ENCODE data around the gene ACADS. TPM values are rescaled to one million over a fixed set of nuclear protein-coding genes. Genes with fewer than 3 reads are reported as not detected.
A peak's percentile ranks its signal among the peaks of the same experiment; 100 is the strongest.

The ACADS gene
- total RNA-seq, 2 donors from 2014 or later = 9.1 to 10.8 TPM

- Mint-ChIP-seq H3K4me1 (peaks cover 17% of the 10 kb centered on the region), H3K27ac (peak overlapping the region; percentile 85), H3K27me3 (no peaks in the 10 kb centered on the region), H3K36me3 (ENCODE audit: low read depth) (no peaks in the 10 kb centered on the region), H3K4me3 (no peak overlapping the region)
- no peaks in the 10 kb centered on the region for H3K9me3 ChIP-seq (ENCODE audit: control insufficient read depth, low read length, poor library complexity, severe bottlenecking)
- ATAC-seq = no peak
- DNase-seq = no peak
Measured at GRCh38 chr12:120708651-120709050, 17.0 kb upstream of the ACADS start.

DNA sequence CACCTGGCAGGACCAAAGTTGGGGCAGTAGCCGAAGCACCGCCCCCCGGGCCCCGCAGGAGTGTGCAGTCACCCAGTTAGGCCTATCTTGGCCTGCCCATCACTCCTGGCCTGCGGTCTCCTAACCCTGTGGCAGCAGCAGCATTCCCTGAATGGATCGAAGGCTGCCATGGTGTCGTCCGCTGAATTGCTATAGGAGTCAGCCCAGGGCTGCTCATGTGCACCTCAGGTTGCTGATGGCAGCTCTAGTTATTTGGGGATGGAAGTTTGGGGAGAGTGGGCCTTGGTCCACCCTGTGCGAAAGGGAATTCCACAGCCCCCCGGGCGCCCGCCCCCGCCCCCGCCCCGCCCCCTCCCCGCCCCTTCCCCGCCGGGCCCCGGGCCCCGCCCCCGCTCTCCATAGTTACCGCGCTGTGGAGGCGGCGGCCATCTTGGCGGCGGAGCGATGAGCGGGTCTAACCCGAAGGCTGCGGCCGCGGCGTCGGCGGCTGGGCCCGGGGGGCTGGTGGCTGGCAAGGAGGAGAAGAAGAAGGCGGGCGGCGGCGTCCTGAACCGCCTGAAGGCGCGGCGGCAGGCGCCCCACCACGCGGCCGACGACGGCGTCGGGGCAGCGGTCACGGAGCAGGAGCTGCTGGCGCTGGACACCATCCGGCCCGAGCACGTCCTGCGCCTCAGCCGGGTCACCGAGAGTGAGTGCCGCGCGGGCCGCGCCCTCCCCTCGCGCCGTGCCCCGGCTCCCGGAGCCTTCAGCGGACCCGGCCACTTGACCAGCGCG, 15.4 kb upstream of the ACADS start, which contains the start of gene UNC119B:
TSS of gene UNC119B (plus strand) at position 428 of the 774 bp plus-strand sequence. CDS start at position 445, 17 bp downstream.
- no peaks in the 10 kb centered on the region for H3K27me3 Mint-ChIP-seq
- no peaks in the 10 kb centered on the region for H3K9me3 ChIP-seq (ENCODE audit: control insufficient read depth, low read length, poor library complexity, severe bottlenecking)
- peak; percentile 70 to 77 (median 73) for DNase-seq

DNA sequence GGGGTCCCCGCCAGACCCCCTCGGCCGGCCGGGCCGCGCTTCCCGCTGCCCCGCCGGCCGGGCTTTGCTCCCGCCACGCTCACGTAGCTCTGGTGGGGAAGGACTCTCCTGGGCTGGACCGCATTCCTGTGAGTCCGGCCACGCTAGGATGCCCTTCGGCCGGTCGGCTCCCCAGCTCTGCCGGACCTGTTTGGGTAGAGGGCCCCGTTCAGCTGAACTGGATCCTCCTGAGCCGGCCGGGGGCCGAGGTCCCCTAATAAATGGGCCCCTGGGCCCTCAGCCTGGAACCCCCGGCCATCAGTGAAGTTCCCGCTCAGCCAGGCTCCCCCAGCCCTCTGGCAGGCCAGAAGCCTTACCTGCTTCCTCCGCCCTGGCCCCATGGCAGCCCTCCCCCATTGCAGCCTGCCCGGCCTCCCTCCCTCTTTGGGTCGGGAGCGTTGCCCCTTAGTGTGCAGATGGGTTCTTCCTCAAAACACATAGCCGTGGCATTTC, 14.8 kb upstream of the ACADS start:
- Mint-ChIP-seq H3K27me3 (no peaks in the 10 kb centered on the region), H3K36me3 (ENCODE audit: low read depth) (no peaks in the 10 kb centered on the region), H3K4me1 (peaks cover 22% of the 10 kb centered on the region), H3K4me3 (peak overlapping the region; percentile 95), H3K27ac (peak overlapping the region; percentile 90)
- no peaks in the 10 kb centered on the region for H3K9me3 ChIP-seq (ENCODE audit: control insufficient read depth, low read length, poor library complexity, severe bottlenecking)
- DNase-seq (peak in 2 of 3 donors; percentile 15), ATAC-seq (peak; percentile 38)

More for the DNA sequence above, 15.4 kb upstream of the ACADS start, which contains the start of gene UNC119B:
- peak; percentile 88 for ATAC-seq
- H3K36me3 Mint-ChIP-seq (ENCODE audit: low read depth) = no peaks in the 10 kb centered on the region
- H3K4me1 Mint-ChIP-seq = peaks cover 22% of the 10 kb centered on the region
- H3K27ac Mint-ChIP-seq = peak within 1 kb of the TSS; percentile 90
- peak within 1 kb of the TSS; percentile 95 for H3K4me3 Mint-ChIP-seq

- no peaks in the 10 kb centered on the region for H3K9me3 ChIP-seq (ENCODE audit: control insufficient read depth, low read length, poor library complexity, severe bottlenecking)
- ATAC-seq = no peak
- peaks cover 2% of the 10 kb centered on the region for H3K36me3 Mint-ChIP-seq (ENCODE audit: low read depth)
- peak overlapping the region; percentile 95 for H3K4me3 Mint-ChIP-seq
- H3K27me3 Mint-ChIP-seq = no peaks in the 10 kb centered on the region
- H3K4me1 Mint-ChIP-seq = peaks cover 22% of the 10 kb centered on the region
- DNase-seq = no peak
- peak overlapping the region; percentile 90 for H3K27ac Mint-ChIP-seq
Measured at GRCh38 chr12:120711411-120711810, 14.2 kb upstream of the ACADS start.

- Mint-ChIP-seq H3K4me3 (no peak overlapping the region), H3K36me3 (ENCODE audit: low read depth) (peaks cover 5% of the 10 kb centered on the region), H3K27ac (no peak overlapping the region), H3K4me1 (peaks cover 22% of the 10 kb centered on the region), H3K27me3 (no peaks in the 10 kb centered on the region)
- H3K9me3 ChIP-seq (ENCODE audit: control insufficient read depth, low read length, poor library complexity, severe bottlenecking) = no peaks in the 10 kb centered on the region
- no peak for DNase-seq
- no peak for ATAC-seq
Measured at GRCh38 chr12:120712610-120713009, 13.0 kb upstream of the ACADS start.

DNA sequence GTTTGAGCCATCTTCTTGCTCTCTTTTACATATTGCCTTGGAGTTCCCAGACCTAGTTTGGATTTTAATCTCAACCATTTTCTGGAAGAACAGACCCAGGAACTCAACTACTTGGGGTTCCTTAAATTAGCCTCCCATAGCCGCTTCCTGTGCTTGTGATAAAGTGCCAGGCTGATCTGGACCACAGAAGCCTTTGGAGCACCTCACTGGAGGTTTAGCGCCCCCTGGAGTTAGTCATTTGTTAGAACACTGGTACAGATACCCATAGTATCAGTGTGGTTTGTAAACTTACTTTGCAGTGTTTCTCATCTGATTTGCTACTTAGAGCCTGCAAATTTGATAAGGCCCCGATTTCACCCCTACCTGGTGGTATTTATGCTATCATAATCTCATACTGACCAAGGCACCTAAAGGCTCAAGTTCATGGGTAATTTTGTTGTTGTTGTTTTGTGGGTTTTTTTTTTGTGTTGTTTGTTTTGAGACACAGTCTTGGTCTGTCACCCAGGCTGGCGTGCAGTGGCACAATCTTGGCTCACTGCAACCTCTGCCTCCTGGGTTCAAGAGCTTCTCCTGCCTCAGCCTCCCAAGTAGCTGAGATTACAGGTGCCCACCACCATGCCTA, 11.7 kb upstream of the ACADS start:
- no peaks in the 10 kb centered on the region for H3K9me3 ChIP-seq (ENCODE audit: control insufficient read depth, low read length, poor library complexity, severe bottlenecking)
- Mint-ChIP-seq H3K36me3 (ENCODE audit: low read depth) (peaks cover 8% of the 10 kb centered on the region), H3K4me3 (no peak overlapping the region), H3K27ac (peak overlapping the region; percentile 78), H3K4me1 (peaks cover 24% of the 10 kb centered on the region), H3K27me3 (no peaks in the 10 kb centered on the region)
- ATAC-seq (peak; percentile 66), DNase-seq (peak; percentile 35 to 60 (median 51))

DNA sequence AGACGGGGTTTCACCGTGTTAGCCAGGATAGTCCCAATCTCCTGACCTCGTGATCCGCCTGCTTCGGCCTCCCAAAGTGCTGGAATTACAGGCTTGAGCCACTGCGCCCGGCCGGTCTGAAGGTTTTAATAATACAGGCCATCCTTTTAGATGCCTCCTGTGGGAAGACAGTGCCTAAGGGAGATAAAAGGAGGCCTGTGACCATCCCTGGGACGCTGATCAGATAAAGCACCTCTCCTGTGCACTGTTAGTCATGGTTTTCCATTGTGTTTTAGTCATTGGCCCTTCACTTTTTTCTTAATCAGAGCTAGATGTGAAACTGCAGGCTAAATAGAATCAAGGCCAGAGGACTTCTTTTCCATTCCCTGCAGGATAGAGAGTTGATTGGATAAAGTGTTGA, 7.6 kb upstream of the ACADS start:
- Mint-ChIP-seq H3K36me3 (ENCODE audit: low read depth) (peaks cover 13% of the 10 kb centered on the region), H3K4me1 (peaks cover 13% of the 10 kb centered on the region), H3K4me3 (no peak overlapping the region), H3K27me3 (no peaks in the 10 kb centered on the region), H3K27ac (no peak overlapping the region)
- DNase-seq (no peak), ATAC-seq (no peak)
- no peaks in the 10 kb centered on the region for H3K9me3 ChIP-seq (ENCODE audit: control insufficient read depth, low read length, poor library complexity, severe bottlenecking)

GRCh38 chr12:120719072-120719471, 6.6 kb upstream of the ACADS start:
- H3K4me3 Mint-ChIP-seq = no peak overlapping the region
- no peak overlapping the region for H3K27ac Mint-ChIP-seq
- ATAC-seq (no peak), DNase-seq (no peak)
- H3K4me1 Mint-ChIP-seq = peaks cover 9% of the 10 kb centered on the region
- peaks cover 13% of the 10 kb centered on the region for H3K36me3 Mint-ChIP-seq (ENCODE audit: low read depth)
- no peaks in the 10 kb centered on the region for H3K27me3 Mint-ChIP-seq
- H3K9me3 ChIP-seq (ENCODE audit: control insufficient read depth, low read length, poor library complexity, severe bottlenecking) = no peaks in the 10 kb centered on the region

DNA sequence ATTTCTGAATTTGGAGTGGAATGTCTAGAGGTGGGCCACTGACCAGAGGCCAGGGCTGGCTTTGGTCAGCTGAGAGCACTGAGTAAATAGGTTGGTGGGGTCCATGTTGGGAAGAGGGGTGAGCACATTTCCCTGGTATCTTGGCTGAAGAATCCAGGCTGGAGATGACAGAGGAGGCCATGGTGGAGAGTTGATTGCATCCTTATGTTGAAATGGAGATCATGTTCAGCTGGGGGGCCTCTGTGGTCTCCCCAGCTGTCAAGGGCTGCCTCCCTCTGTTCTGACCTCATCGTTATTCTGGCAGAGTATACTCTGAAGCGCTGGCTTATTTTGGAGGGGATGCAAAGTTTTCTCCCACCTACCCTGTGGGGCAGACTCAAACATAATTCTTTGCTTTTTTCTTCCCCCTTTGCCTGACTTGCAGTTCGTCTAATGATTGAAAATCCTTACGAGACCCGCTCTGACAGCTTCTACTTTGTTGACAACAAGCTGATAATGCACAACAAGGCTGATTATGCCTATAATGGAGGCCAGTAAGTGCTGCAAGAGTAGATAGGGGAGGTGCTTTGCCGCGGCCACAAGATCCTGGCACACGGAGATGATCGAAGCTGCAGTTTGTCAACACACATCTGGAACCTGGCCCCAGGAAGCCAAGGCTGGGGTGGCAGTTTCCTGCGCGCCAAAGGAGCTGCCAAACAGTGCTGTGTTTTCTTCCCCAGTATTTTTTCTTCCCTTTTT, 6.0 kb upstream of the ACADS start:
- H3K9me3 ChIP-seq (ENCODE audit: control insufficient read depth, low read length, poor library complexity, severe bottlenecking) = no peaks in the 10 kb centered on the region
- no peak for DNase-seq
- ATAC-seq = no peak
- no peaks in the 10 kb centered on the region for H3K27me3 Mint-ChIP-seq
- peaks cover 13% of the 10 kb centered on the region for H3K36me3 Mint-ChIP-seq (ENCODE audit: low read depth)
- no peak overlapping the region for H3K27ac Mint-ChIP-seq
- H3K4me3 Mint-ChIP-seq = no peak overlapping the region
- peaks cover 9% of the 10 kb centered on the region for H3K4me1 Mint-ChIP-seq

DNA sequence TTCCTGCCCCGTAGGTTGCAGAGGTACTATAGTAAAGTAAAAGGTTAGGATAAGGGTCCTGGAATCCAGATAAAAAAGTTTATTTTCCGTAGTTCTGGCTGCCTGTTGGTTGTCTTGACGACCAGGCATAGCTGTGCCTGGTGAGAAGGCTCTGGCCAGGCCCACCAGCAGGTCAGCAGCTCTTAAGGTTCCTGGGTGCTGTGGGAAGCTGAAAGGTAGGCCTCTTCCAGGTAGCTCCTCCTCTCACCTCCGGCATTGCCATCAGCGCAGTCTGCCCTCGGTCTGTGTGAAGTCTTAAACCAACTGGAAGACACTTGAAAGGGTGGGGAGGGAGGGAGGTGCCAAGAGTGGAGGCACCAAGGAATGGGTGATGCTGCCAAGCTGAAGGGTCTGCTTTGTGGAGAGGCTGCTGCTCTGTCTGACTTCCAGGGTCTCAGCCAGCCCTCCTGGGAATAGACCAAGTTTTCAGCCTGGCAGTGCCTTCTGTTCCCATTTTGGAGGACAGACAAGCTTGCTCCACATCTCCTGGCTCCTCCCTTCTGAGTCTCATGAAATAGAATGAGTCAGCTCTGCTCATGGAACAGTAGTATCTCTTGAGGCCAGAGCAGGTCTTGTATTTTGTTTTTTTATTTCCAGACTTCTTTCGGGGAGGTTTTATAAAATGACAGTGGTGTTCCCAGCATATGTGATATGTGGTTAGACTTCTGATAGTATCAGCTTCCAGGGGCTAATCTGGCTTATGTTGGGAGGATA, 5.2 kb upstream of the ACADS start:
- Mint-ChIP-seq H3K27me3 (no peaks in the 10 kb centered on the region), H3K36me3 (ENCODE audit: low read depth) (peaks cover 13% of the 10 kb centered on the region), H3K27ac (peak overlapping the region; percentile 2), H3K4me3 (no peak overlapping the region), H3K4me1 (peaks cover 16% of the 10 kb centered on the region)
- no peak for ATAC-seq
- DNase-seq = no peak
- no peaks in the 10 kb centered on the region for H3K9me3 ChIP-seq (ENCODE audit: control insufficient read depth, low read length, poor library complexity, severe bottlenecking)

DNA sequence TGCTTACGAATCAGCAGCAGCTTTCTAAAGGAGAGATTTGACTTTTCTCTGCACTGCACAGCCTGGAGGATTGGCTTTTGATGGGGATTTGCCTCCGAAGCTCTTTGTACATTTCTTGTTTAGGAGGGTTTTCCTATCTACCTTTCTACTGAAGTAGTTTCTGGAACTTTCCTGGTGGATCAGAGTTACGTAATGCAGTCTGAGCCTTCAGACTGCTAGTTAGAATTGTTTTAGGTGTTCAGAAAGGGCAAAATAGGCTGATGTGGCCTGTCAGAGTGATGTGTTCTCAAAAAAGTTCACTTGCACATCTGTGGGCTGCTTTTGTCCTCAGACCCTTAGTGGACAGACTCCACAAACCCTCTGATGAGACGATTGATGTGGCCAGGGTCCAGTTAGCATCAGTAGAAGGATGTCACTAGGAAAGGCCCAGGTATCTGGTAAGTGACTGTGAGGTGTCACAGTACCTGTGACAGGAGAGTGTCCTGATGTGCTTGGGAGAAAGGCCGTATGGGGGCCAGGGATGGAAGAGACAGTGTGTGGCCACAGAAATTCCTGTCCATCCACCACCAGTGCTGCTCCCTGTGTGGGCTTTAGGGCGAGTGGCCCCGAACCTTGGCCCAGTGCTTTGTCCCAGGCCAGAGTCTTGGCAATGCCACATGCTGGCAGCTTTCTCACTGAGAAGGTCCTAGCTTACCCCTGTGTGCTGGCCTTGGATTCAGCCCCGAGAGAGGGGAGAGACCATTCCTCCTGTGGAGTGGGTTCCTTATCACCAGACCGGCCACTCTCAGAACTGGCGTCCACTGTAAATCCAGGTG, 4.4 kb upstream of the ACADS start:
- ATAC-seq = no peak
- Mint-ChIP-seq H3K36me3 (ENCODE audit: low read depth) (peaks cover 13% of the 10 kb centered on the region), H3K4me3 (peak overlapping the region; percentile 21), H3K27me3 (no peaks in the 10 kb centered on the region), H3K4me1 (peaks cover 21% of the 10 kb centered on the region), H3K27ac (peak overlapping the region; percentile 2)
- H3K9me3 ChIP-seq (ENCODE audit: control insufficient read depth, low read length, poor library complexity, severe bottlenecking) = no peaks in the 10 kb centered on the region
- DNase-seq = no peak

- H3K27me3 Mint-ChIP-seq = no peaks in the 10 kb centered on the region
- H3K4me3 Mint-ChIP-seq = no peak overlapping the region
- peak overlapping the region; percentile 43 for H3K27ac Mint-ChIP-seq
- H3K4me1 Mint-ChIP-seq = peaks cover 26% of the 10 kb centered on the region
- no peaks in the 10 kb centered on the region for H3K9me3 ChIP-seq (ENCODE audit: control insufficient read depth, low read length, poor library complexity, severe bottlenecking)
- ATAC-seq (no peak), DNase-seq (no peak)
- H3K36me3 Mint-ChIP-seq (ENCODE audit: low read depth) = peaks cover 8% of the 10 kb centered on the region
Measured at GRCh38 chr12:120721866-120722265, 3.8 kb upstream of the ACADS start.

Data from T-helper 17 cell (primary cell).